ENCODE measurements around the gene SHOX. TPM values are rescaled to one million over a fixed set of nuclear protein-coding genes. Genes with fewer than 3 reads are reported as not detected.

The SHOX gene
- total RNA-seq, 1 experiment from 2014 or later = not detected

- TF ChIP-seq SIN3A (IDR thresholded peaks at IDR 0.05; ENCODE audit: low read depth) (no peak), EZH2phosphoT487 (IDR thresholded peaks at IDR 0.05; ENCODE audit: borderline replicate concordance) (no peak), EZH2 (IDR thresholded peaks at IDR 0.05) (no peak), SP1 (IDR thresholded peaks at IDR 0.05; ENCODE audit: low read depth) (no peak), POLR2A (IDR thresholded peaks at IDR 0.05; ENCODE audit: borderline replicate concordance, extremely low read depth, insufficient read depth, insufficient read length) (no peak)
These were observed 51.4 kb downstream of the SHOX start (continued) for GRCh38 chrX:681989-682388.

- Histone ChIP-seq H3K4me2 (ENCODE audit: low read length) (no peak overlapping the region), H3K79me2 (ENCODE audit: insufficient read depth, low read length) (no peaks in the 10 kb centered on the region), H3K36me3 (ENCODE audit: control insufficient read depth in 1 of 2, insufficient read depth in 2 of 2, low read length in 2 of 2) (no peaks in the 10 kb centered on the region), H3K9me2 (ENCODE audit: insufficient read depth) (no peaks in the 10 kb centered on the region), H4K20me1 (ENCODE audit: insufficient read depth) (no peaks in the 10 kb centered on the region), H3K4me3 (replicated peaks in 1 of 2; ENCODE audit: low read depth in 1 of 2, low read length in 2 of 2) (no peak overlapping the region), H3K4me1 (ENCODE audit: control insufficient read depth in 1 of 2, insufficient read depth in 2 of 2, low read length in 2 of 2) (no peaks in the 10 kb centered on the region), H3K27me3 (ENCODE audit: insufficient read depth, low read length) (no peaks in the 10 kb centered on the region; the same call in 1 of the 2 replicates), H2AFZ (ENCODE audit: low read depth, low read length, poor library complexity, severe bottlenecking) (no peak overlapping the region), H3K9me3 (ENCODE audit: control insufficient read depth in 1 of 2, insufficient read depth in 1 of 2, low read depth in 1 of 2, low read length in 2 of 2) (no peaks in the 10 kb centered on the region), H3K27ac (ENCODE audit: low read depth, low read length) (no peak overlapping the region), H3K9ac (ENCODE audit: low read length) (no peak overlapping the region)
- TF ChIP-seq EZH2 (IDR thresholded peaks at IDR 0.05) (no peak), TCF7L2 (IDR thresholded peaks at IDR 0.05; ENCODE audit: borderline replicate concordance, extremely low read depth, insufficient read depth, insufficient read length) (no peak), POLR2AphosphoS5 (IDR thresholded peaks at IDR 0.05; ENCODE audit: low read depth, low read length) (no peak), CTCF (IDR thresholded peaks at IDR 0.05 in 2 of 3, conservative IDR thresholded peaks at IDR 0.05 in 1 of 3; ENCODE audit: borderline replicate concordance in 1 of 3, insufficient read depth in 1 of 3, low read depth in 2 of 3, low read length in 2 of 3) (no peak), JUND (IDR thresholded peaks at IDR 0.05) (no peak), ATF3 (IDR thresholded peaks at IDR 0.05) (no peak), REST (IDR thresholded peaks at IDR 0.05; ENCODE audit: low read depth) (no peak), SP1 (IDR thresholded peaks at IDR 0.05; ENCODE audit: low read depth) (no peak), RAD21 (IDR thresholded peaks at IDR 0.05; ENCODE audit: low read depth) (no peak), EZH2phosphoT487 (IDR thresholded peaks at IDR 0.05; ENCODE audit: borderline replicate concordance) (no peak), SIN3A (IDR thresholded peaks at IDR 0.05; ENCODE audit: low read depth) (no peak), ELF1 (IDR thresholded peaks at IDR 0.05; ENCODE audit: borderline replicate concordance, low read depth) (no peak), CBX3 (IDR thresholded peaks at IDR 0.05; ENCODE audit: low read depth) (no peak), YY1 (IDR thresholded peaks at IDR 0.05; ENCODE audit: extremely low read depth, insufficient replicate concordance, low read depth, low read length) (no peak), MAX (IDR thresholded peaks at IDR 0.05) (no peak)
- POLR2A ChIA-PET = no interaction called here
- RAD21 ChIA-PET (ENCODE audit: low non-redundant PET in 1 of 2, low total read pairs in 2 of 2, uncharacterized antibody in 2 of 2, unreplicated experiment in 2 of 2) = no interaction called here
- CTCF ChIA-PET = no interaction called here
- DNase-seq (ENCODE audit: low read depth, low spot score) (no peak), ATAC-seq (no peak)
- no TSS peak for BruUV-seq (replicated peaks)
- intact Hi-C loops (cut with micrococcal nuclease) = no loop called here
These were observed 52.3 kb downstream of the SHOX start for GRCh38 chrX:682892-683291.
